HG03045 (cell line): ENCODE data around the gene TNFSF12.
A peak's percentile ranks its signal among the peaks of the same experiment; 100 is the strongest.

Source experiments
- ATAC-seq: cut with Tn5 transposase; IDR thresholded peaks from one replicate; pipeline ENCODE4 v1.9.1; 2021; ENCODE audit warnings: mild to moderate bottlenecking, moderate library complexity; ENCODE audit not compliant: unreplicated experiment

The TNFSF12 gene

DNA sequence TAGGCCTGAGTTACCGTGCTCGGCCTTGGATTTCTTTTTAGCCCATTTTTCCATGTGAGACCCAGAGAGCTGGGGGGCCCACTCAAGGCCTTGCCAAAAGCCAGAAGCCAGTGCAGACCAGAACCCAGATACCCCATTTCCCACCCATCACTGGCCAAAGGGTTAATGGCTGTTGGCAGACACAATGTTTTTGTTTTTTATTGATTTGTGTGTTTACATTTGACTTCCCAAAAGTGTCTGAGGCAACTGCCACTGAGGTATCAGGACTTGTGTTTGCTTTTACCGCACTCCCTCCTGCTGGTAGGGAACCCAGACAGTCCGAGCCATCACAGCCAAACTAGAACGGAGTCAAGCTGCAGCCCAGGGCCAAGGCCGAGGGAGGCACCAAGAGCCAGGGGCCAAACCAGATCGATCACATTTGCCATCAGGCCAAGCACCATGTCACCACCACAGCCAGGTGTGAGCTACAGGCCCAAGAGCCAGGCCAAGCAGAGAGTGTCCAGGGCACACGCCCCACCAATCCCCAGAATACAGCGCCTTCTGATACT is 7.7 kb upstream of the TNFSF12 start:
- ATAC-seq, result no peak

DNA sequence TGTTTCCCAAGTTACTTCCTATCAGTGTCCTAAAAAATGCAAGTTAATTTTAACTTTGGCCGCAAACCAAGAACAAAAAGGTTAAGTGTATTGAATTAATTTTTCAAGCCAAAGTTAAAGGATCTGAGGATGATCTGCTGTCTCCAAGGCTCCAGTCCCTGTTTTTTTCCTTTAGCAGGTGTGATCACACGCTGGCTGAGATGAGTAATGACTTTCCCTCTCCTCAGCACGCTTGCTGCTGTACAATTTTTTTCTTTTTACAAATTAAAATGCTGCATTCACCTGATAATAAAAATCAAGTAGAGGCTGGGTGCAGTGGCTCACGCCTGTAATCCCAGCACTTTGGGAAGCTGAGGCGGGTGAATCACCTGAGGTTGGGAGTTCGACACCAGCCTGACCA is 3.9 kb upstream of the TNFSF12 start:
- no peak for ATAC-seq

DNA sequence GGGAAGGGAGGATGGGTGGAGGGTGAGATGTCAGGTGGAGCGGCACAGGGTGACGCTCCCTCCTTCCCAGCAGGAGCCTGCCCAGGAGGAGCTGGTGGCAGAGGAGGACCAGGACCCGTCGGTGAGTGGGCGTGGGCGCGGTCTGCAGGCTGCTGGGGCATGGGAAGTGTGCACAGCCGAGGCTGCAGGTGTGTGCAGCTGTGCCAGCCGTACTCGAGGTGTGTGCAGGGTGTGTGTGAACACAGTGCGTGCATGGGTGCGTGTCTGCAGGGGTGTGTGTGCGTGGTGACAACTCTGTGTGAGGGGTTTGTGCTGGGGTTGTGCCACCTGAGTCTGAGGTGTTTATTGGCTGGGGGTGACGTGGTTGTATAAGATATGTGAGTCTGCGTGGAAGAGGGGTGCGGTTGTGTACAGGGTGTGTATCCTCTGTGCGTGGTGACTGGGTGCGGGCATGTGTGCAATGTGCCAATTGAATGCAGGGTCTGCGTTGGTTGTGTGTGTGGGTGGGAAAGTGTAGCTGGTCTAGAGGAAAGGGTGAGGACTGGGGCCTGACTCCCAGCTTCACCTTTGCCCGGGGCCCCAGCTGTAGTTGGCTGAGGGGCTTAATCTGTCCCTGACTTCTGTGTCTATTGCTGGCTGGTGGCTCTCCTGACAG is 670 bp downstream of the TNFSF12 start:
- ATAC-seq, result no peak

DNA sequence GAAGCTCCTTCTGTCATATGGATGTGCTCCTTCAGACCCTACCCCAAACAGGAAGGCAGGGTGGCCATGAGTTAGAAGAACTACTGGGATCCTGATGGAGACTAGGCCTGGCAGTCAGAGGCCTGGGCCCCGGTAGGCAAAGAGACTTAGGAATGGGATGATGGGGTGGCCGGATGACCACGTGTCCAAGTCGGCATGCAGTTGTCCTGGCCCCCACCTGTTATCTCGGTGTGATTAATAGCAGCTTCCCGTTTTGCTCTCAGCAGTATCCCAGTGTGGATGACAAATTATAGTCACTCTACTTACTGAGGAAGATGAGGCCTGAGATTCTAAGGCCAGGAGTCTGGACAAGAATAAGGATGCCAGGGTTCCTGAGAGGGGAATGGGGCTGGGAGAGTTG is 1.5 kb downstream of the TNFSF12 start:
- no peak for ATAC-seq

DNA sequence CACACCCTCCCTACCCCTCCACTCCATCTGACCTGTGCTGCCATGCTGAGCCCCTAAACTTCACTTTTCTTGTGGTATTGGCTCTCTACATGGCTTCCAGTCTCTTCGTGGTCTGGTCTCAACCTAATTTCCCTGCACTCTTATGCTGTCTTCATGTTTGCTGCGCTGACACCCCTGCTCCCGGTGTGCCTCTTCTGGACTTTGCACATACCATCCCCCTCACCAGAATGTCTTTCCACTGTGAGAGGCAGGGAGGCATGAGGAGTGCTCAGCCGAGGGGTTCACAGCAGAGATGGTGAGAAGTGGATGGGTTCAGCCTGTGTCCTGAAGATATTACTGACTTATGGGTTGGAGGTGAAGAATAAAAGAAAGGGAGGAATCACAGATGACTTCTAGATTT is 2.5 kb downstream of the TNFSF12 start:
- ATAC-seq, result no peak

DNA sequence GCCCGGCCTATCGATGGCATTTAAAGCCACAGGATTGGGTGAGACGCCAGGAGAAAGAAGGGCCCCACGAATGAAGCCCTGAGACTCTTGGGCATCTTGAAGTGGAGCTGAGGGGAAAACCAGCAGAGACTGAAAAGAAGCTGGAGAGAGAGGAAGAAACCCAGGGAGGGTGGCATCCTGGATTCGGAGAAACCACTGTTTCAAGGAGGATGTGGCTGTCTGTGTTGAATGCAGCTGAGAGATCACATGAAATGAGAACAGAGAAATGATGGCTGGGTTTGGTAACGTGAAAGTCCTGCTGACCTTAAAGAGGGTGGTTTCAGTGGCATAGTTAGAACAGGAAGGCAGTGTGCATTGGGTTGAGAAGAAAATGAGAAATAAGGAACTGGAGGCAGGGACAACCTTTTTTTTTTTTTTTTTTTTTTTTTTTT is 3.8 kb downstream of the TNFSF12 start:
- no peak for ATAC-seq

DNA sequence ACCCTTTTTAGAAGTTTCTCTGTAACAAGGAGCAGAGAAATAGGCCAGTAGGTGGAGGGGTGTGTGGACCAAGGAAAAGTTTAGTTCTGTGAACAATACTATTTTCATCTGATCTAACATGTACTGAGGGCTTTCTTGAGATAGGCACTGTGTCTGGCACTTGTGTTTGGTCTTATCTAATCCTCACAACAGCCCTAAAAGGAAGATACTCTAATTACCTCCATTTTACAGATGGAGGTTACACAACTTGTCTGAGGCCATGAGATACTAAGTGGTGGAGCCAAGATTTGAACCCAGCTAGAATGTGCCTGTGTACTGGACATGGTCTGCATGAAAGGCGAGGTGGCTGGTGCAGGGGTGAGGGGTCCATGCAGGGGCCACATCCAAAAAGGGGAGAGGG is 4.5 kb downstream of the TNFSF12 start:
- ATAC-seq, result no peak

DNA sequence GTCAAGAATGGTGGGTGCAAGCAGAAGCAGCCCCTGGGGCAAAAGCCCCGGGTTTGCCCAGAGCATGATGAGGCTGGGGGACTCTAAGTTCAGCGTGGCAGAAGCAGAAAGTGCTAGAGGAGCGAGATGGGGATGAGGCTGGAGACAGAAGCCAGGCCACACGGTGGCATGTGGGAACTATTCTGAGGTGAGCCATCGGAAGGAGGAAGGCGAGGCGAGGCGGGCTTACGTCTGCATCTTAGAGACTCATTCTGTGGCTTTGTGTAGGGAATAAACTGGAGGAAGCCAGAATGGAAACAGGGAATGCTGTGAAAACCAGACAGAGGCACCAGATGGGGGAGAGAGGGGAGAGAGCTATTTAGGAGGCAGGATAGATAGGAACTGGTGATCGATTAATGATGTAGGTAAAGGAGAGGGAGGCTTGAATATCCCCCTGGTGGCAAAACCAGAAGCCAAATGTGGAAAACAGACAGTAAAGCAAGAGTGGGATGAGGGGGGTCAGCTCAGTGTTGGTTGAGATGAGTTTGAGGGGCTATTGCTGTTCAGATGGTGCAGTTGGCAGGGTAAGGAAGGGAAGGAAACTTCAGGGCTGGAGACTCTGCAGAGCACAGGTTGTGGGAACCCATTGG is 6.6 kb downstream of the TNFSF12 start:
- ATAC-seq, result no peak

DNA sequence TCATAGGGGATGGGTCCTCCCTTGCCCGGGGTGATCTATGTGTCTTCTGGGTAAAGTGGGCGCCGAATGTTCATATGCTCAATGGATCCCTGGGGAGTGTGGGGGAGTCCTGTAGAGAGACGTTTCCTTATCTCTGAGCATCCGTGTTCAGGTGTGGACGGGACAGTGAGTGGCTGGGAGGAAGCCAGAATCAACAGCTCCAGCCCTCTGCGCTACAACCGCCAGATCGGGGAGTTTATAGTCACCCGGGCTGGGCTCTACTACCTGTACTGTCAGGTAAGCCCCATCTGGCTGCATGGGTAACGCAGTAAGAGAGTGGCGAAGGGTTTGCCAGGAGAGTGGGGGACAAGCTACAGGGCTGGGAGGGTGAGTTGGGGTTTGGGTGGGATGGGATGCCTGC is 7.8 kb downstream of the TNFSF12 start:
- ATAC-seq, result no peak

DNA sequence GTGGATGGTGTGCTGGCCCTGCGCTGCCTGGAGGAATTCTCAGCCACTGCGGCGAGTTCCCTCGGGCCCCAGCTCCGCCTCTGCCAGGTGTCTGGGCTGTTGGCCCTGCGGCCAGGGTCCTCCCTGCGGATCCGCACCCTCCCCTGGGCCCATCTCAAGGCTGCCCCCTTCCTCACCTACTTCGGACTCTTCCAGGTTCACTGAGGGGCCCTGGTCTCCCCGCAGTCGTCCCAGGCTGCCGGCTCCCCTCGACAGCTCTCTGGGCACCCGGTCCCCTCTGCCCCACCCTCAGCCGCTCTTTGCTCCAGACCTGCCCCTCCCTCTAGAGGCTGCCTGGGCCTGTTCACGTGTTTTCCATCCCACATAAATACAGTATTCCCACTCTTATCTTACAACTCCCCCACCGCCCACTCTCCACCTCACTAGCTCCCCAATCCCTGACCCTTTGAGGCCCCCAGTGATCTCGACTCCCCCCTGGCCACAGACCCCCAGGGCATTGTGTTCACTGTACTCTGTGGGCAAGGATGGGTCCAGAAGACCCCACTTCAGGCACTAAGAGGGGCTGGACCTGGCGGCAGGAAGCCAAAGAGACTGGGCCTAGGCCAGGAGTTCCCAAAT is 8.4 kb downstream of the TNFSF12 start:
- ATAC-seq, result no peak

DNA sequence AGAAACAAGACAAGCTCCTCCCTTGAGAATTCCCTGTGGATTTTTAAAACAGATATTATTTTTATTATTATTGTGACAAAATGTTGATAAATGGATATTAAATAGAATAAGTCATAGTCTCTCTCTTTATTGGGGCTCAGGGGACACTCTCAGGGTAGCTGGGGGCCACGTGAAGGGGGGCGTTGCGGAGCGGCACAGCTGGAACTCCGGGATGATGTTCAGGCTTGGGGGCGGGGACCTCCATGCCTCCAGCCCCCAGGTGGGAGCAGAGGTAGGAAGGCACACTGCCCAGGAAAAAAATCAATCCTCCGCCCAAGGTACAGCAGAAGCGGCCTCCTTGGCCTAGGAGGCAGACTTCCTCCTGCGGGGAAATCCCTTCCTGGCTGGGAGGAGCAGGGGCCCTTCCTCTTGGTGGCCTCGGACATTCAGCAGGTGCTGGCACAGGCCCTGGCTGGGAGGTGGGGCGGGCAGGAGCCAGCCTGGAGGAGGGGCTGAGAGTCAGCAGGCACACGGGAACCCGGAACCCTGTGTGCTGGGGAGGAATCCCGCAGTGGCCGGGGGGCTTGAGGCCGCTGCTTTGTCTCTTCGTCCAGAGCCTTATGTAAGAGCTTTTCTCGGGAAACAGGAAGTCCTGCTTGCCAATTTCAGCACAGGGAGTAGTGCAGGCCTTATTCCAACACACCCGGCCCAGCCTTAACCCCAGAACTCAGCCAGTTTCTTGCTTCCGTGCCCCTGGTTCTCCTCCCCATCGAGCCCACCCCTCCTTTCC is 9.1 kb downstream of the TNFSF12 start:
- no peak for ATAC-seq

DNA sequence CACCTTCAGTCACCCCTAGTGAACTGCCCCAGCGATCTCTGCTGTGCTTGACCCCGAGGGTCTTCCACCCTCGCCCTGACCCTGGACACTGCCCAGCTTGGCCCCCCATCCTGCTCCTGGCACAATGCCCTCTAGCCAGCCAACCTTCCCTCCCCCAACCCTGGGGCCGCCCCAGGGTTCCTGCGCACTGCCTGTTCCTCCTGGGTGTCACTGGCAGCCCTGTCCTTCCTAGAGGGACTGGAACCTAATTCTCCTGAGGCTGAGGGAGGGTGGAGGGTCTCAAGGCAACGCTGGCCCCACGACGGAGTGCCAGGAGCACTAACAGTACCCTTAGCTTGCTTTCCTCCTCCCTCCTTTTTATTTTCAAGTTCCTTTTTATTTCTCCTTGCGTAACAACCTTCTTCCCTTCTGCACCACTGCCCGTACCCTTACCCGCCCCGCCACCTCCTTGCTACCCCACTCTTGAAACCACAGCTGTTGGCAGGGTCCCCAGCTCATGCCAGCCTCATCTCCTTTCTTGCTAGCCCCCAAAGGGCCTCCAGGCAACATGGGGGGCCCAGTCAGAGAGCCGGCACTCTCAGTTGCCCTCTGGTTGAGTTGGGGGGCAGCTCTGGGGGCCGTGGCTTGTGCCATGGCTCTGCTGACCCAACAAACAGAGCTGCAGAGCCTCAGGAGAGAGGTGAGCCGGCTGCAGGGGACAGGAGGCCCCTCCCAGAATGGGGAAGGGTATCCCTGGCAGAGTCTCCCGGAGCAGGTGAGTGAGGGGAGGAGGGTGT is 9.9 kb downstream of the TNFSF12 start, which contains the start of gene TNFSF13:
Gene TNFSF13 (plus strand): TSS at position 207 of the 776 bp plus-strand sequence. CDS start 290 bp downstream, at position 497.
- no peak for ATAC-seq

DNA sequence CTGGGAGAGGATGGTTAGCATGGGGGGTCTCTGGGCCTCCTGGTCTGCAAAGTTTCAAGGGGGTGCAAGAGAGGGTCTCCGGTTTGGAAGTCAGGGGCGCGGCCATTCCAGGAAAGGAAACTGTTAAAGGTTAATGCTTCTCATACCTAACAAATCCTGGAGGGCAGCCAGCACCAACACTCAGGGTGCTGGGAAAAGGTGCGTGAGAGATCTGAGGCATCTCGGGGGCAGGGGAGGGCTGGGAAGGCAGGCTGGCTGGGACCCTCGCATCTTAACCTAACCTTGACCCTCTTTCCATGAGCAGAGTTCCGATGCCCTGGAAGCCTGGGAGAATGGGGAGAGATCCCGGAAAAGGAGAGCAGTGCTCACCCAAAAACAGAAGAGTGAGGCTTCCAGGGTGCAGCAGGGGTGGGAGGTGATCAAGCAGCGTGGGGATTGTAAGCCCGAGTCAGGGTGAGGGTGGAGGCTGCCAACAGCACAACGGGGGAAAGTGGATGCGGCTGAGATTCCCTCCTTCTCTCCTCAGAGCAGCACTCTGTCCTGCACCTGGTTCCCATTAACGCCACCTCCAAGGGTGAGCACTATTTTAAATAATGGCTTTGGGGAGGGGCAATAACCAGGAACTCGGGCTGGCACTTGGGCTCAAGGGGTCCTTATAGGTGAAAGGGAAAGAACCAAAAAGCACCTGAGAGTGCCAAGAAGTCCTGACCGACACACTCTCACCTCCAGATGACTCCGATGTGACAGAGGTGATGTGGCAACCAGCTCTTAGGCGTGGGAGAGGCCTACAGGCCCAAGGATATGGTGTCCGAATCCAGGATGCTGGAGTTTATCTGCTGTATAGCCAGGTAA is 10.7 kb downstream of the TNFSF12 start:
- no peak for ATAC-seq

DNA sequence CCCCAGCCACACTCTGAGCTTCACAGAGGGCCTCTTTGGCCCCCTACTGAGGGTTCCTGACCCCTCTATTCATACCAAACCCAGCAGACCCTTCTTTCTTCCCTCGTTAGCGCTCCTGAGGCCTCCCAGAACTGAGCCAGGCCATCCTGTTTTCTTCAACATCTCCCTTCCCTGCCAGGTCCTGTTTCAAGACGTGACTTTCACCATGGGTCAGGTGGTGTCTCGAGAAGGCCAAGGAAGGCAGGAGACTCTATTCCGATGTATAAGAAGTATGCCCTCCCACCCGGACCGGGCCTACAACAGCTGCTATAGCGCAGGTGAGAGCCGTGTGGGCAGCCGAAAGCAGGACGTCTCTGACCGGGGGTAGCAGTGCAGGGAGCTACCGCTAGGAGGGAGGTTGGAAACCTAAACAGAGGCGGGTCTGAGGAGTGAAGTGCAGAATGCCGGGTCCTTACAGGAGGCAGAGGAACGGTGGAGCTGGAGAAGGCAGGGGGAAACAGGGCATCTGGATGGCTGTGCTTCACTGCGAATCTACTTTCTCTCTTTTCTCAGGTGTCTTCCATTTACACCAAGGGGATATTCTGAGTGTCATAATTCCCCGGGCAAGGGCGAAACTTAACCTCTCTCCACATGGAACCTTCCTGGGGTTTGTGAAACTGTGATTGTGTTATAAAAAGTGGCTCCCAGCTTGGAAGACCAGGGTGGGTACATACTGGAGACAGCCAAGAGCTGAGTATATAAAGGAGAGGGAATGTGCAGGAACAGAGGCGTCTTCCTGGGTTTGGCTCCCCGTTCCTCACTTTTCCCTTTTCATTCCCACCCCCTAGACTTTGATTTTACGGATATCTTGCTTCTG is 11.5 kb downstream of the TNFSF12 start:
- no peak for ATAC-seq

DNA sequence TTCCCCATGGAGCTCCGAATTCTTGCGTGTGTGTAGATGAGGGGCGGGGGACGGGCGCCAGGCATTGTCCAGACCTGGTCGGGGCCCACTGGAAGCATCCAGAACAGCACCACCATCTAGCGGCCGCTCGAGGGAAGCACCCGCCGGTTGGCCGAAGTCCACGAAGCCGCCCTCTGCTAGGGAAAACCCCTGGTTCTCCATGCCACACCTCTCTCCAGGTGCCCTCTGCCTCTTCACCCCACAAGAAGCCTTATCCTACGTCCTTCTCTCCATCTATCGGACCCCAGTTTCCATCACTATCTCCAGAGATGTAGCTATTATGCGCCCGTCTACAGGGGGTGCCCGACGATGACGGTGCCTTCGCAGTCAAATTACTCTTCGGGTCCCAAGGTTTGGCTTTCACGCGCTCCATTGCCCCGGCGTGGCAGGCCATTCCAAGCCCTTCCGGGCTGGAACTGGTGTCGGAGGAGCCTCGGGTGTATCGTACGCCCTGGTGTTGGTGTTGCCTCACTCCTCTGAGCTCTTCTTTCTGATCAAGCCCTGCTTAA is 12.2 kb downstream of the TNFSF12 start:
- ATAC-seq, result peak; percentile 48

DNA sequence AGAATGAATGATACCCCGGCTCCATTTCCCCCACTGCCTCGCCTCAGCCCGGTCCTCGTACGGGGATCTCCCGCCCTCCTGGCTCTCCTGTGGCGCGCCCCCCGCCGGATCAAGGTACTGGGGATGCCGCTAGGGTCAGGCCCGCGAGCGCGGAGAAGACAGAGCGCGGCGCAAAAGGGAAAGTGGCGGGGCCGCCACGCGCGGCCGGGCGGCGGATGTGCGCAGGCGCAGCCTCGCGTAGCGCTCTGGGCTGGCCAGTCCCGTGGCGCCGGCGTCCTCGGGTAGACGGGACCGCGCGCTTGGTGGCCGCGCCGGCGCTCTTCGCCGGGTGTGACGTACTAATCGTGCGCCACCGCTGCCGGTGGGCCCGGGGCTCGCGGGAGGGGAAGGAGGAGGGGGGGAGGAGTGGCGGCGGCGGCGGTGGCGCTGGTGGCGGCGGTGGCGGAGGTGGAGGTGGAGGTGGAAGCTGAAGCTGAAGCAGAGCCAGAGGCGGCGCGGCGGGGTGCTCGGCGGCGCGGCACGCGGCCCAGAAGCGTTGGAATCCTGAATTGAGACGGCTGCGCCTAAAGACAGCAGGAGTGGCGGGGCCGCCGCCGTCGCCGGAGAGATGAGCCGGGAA is 12.8 kb downstream of the TNFSF12 start, which contains the start of gene SENP3:
Gene SENP3 (plus strand): TSS at position 331 of the 619 bp plus-strand sequence. CDS start 1,158 bp downstream, outside the sequence.
- peak; percentile 63 for ATAC-seq

DNA sequence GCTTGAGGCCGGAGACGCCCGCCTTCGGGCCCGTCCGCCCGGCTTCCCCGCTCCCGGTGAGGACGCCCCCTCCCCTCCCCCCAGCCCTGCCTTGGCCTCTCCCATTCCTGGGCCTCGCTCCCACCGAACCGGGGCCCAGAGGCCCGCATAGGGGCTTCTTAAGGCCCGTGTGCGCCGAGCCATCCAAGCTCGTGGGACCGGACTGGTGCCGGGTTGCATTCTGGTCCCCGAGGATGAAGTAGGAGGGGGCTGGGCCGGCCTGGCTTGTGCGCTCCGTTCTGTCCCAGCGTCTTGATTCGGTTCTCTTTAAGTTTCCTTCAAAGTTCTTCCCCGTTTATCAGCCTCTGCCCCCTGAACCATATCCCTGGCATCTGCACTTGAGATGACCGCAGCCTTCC is 13.3 kb downstream of the TNFSF12 start:
- peak; percentile 6 for ATAC-seq
